ENCODE measurements around the gene BACH2.

BACH2 gene

GRCh38 chr6:90149280-90149679, 147.4 kb downstream of the BACH2 start:
- Histone ChIP-seq H3K14ac (ENCODE audit: low read length) (no peak overlapping the region), H3K27me3 (ENCODE audit: control insufficient read depth in 3 of 3, insufficient read depth in 3 of 3, low read depth in 1 of 3, low read length in 3 of 3) (no peaks in the 10 kb centered on the region), H2AFZ (ENCODE audit: low read length) (no peak overlapping the region), H3K4ac (ENCODE audit: low read length) (no peak overlapping the region), H2AK5ac (ENCODE audit: low read depth, low read length) (no peak overlapping the region), H3K9me3 (replicated peaks in 1 of 2; ENCODE audit: control insufficient read depth in 2 of 2, insufficient read depth in 1 of 2, low read depth in 1 of 2, low read length in 2 of 2) (peaks cover 0 to 2% of the 10 kb centered on the region in 2 donors), H2BK15ac (ENCODE audit: low read length) (no peak overlapping the region), H2BK5ac (ENCODE audit: low read length) (no peak overlapping the region), H2BK12ac (ENCODE audit: low read length) (no peak overlapping the region), H3K4me1 (ENCODE audit: control insufficient read depth in 2 of 2, insufficient read depth in 1 of 2, low read depth in 1 of 2, low read length in 2 of 2) (no peaks in the 10 kb centered on the region), H3K27ac (replicated peaks; ENCODE audit: low read length) (no peak overlapping the region), H3K9ac (ENCODE audit: low read depth, low read length, poor library complexity) (no peak overlapping the region), H2BK120ac (ENCODE audit: low read depth, low read length) (no peak overlapping the region), H3K36me3 (replicated peaks in 1 of 2; ENCODE audit: control insufficient read depth in 2 of 2, insufficient read depth in 2 of 2, low read length in 2 of 2) (no peaks in the 10 kb centered on the region), H3K4me3 (ENCODE audit: low read length in 2 of 2) (no peak overlapping the region), H4K91ac (ENCODE audit: low read depth, low read length, poor library complexity) (no peak overlapping the region), H3K79me1 (ENCODE audit: low read depth, low read length) (peaks cover 3% of the 10 kb centered on the region), H3K23ac (ENCODE audit: low read depth, low read length, poor library complexity) (no peak overlapping the region), H4K8ac (ENCODE audit: low read depth, low read length) (no peak overlapping the region), H3K18ac (ENCODE audit: low read length) (no peak overlapping the region), H3K4me2 (ENCODE audit: insufficient read depth, low read length, poor library complexity, severe bottlenecking) (no peak overlapping the region)
- WGBS, 2 donors (ENCODE audit: extremely low coverage in 2 of 2, insufficient read length in 2 of 2, insufficient replicate concordance in 1 of 2): no CpG with 5 or more reads among the region's 3 CpGs
- DNase-seq (ENCODE audit: low spot score): no peak

- Histone ChIP-seq H3K27ac (replicated peaks; ENCODE audit: low read length) (no peak overlapping the region), H2BK5ac (ENCODE audit: low read length) (no peak overlapping the region), H4K91ac (ENCODE audit: low read depth, low read length, poor library complexity) (no peak overlapping the region), H2AK5ac (ENCODE audit: low read depth, low read length) (no peak overlapping the region), H3K18ac (ENCODE audit: low read length) (no peak overlapping the region), H3K23ac (ENCODE audit: low read depth, low read length, poor library complexity) (no peak overlapping the region), H2AFZ (ENCODE audit: low read length) (no peak overlapping the region), H3K4ac (ENCODE audit: low read length) (no peak overlapping the region), H3K79me1 (ENCODE audit: low read depth, low read length) (peaks cover 3% of the 10 kb centered on the region), H3K9me3 (replicated peaks in 1 of 2; ENCODE audit: control insufficient read depth in 2 of 2, insufficient read depth in 1 of 2, low read depth in 1 of 2, low read length in 2 of 2) (peaks cover 0 to 2% of the 10 kb centered on the region in 2 donors), H3K27me3 (ENCODE audit: control insufficient read depth in 3 of 3, insufficient read depth in 3 of 3, low read depth in 1 of 3, low read length in 3 of 3) (no peaks in the 10 kb centered on the region), H2BK12ac (ENCODE audit: low read length) (no peak overlapping the region), H3K36me3 (replicated peaks in 1 of 2; ENCODE audit: control insufficient read depth in 2 of 2, insufficient read depth in 2 of 2, low read length in 2 of 2) (no peaks in the 10 kb centered on the region), H3K4me2 (ENCODE audit: insufficient read depth, low read length, poor library complexity, severe bottlenecking) (no peak overlapping the region), H3K4me3 (ENCODE audit: low read length in 2 of 2) (no peak overlapping the region), H3K14ac (ENCODE audit: low read length) (no peak overlapping the region), H4K8ac (ENCODE audit: low read depth, low read length) (no peak overlapping the region), H2BK120ac (ENCODE audit: low read depth, low read length) (no peak overlapping the region), H3K4me1 (ENCODE audit: control insufficient read depth in 2 of 2, insufficient read depth in 1 of 2, low read depth in 1 of 2, low read length in 2 of 2) (no peaks in the 10 kb centered on the region), H3K9ac (ENCODE audit: low read depth, low read length, poor library complexity) (no peak overlapping the region), H2BK15ac (ENCODE audit: low read length) (no peak overlapping the region)
- DNase-seq (ENCODE audit: low spot score): no peak
- 100% methylated on average over 1 of the region's 5 CpGs; no CpG with 5 or more reads in 1 of the 2 donors for WGBS, 2 donors (ENCODE audit: extremely low coverage in 2 of 2, insufficient read length in 2 of 2, insufficient replicate concordance in 1 of 2)
Measured at GRCh38 chr6:90148867-90149266, 147.8 kb downstream of the BACH2 start.

GRCh38 chr6:90146921-90147649, 149.6 kb downstream of the BACH2 start:
- Histone ChIP-seq H3K23ac (ENCODE audit: low read depth, low read length, poor library complexity) (no peak overlapping the region), H3K4me1 (ENCODE audit: control insufficient read depth in 2 of 2, insufficient read depth in 1 of 2, low read depth in 1 of 2, low read length in 2 of 2) (no peaks in the 10 kb centered on the region), H2BK120ac (ENCODE audit: low read depth, low read length) (no peak overlapping the region), H2AK5ac (ENCODE audit: low read depth, low read length) (no peak overlapping the region), H3K18ac (ENCODE audit: low read length) (no peak overlapping the region), H2BK12ac (ENCODE audit: low read length) (no peak overlapping the region), H4K8ac (ENCODE audit: low read depth, low read length) (no peak overlapping the region), H3K36me3 (replicated peaks in 1 of 2; ENCODE audit: control insufficient read depth in 2 of 2, insufficient read depth in 2 of 2, low read length in 2 of 2) (no peaks in the 10 kb centered on the region), H3K79me1 (ENCODE audit: low read depth, low read length) (peaks cover 3% of the 10 kb centered on the region), H3K14ac (ENCODE audit: low read length) (no peak overlapping the region), H2BK15ac (ENCODE audit: low read length) (no peak overlapping the region), H2BK5ac (ENCODE audit: low read length) (no peak overlapping the region), H3K27me3 (ENCODE audit: control insufficient read depth in 3 of 3, insufficient read depth in 3 of 3, low read depth in 1 of 3, low read length in 3 of 3) (no peaks in the 10 kb centered on the region), H3K27ac (replicated peaks; ENCODE audit: low read length) (no peak overlapping the region), H4K91ac (ENCODE audit: low read depth, low read length, poor library complexity) (no peak overlapping the region), H2AFZ (ENCODE audit: low read length) (no peak overlapping the region), H3K4ac (ENCODE audit: low read length) (no peak overlapping the region), H3K9ac (ENCODE audit: low read depth, low read length, poor library complexity) (no peak overlapping the region), H3K9me3 (replicated peaks in 1 of 2; ENCODE audit: control insufficient read depth in 2 of 2, insufficient read depth in 1 of 2, low read depth in 1 of 2, low read length in 2 of 2) (peaks cover 0 to 2% of the 10 kb centered on the region in 2 donors), H3K4me2 (ENCODE audit: insufficient read depth, low read length, poor library complexity, severe bottlenecking) (no peak overlapping the region), H3K4me3 (ENCODE audit: low read length in 2 of 2) (no peak overlapping the region)
- no CpG with 5 or more reads among the region's 13 CpGs for whole genome bisulfite sequencing, 2 donors (ENCODE audit: extremely low coverage in 2 of 2, insufficient read length in 2 of 2, insufficient replicate concordance in 1 of 2)
- no peak for DNase-seq (ENCODE audit: low spot score)

GRCh38 chr6:90146024-90146423, 150.6 kb downstream of the BACH2 start:
- H3K23ac ChIP-seq (ENCODE audit: low read depth, low read length, poor library complexity): no peak overlapping the region
- no peak overlapping the region for H3K4me3 ChIP-seq (ENCODE audit: low read length in 2 of 2)
- H3K27ac ChIP-seq (replicated peaks; ENCODE audit: low read length): no peak overlapping the region
- H2AFZ ChIP-seq (ENCODE audit: low read length): no peak overlapping the region
- H2BK5ac ChIP-seq (ENCODE audit: low read length): no peak overlapping the region
- H3K9me3 ChIP-seq (replicated peaks in 1 of 2; ENCODE audit: control insufficient read depth in 2 of 2, insufficient read depth in 1 of 2, low read depth in 1 of 2, low read length in 2 of 2): peaks cover 0 to 2% of the 10 kb centered on the region in 2 donors
- no peak overlapping the region for H3K14ac ChIP-seq (ENCODE audit: low read length)
- H3K4me1 ChIP-seq (ENCODE audit: control insufficient read depth in 2 of 2, insufficient read depth in 1 of 2, low read depth in 1 of 2, low read length in 2 of 2): no peaks in the 10 kb centered on the region
- H3K36me3 ChIP-seq (replicated peaks in 1 of 2; ENCODE audit: control insufficient read depth in 2 of 2, insufficient read depth in 2 of 2, low read length in 2 of 2): no peaks in the 10 kb centered on the region
- H2BK12ac ChIP-seq (ENCODE audit: low read length): no peak overlapping the region
- no peak overlapping the region for H3K9ac ChIP-seq (ENCODE audit: low read depth, low read length, poor library complexity)
- DNase-seq (ENCODE audit: low spot score): no peak
- H4K8ac ChIP-seq (ENCODE audit: low read depth, low read length): no peak overlapping the region
- no peak overlapping the region for H2BK15ac ChIP-seq (ENCODE audit: low read length)
- no peak overlapping the region for H3K18ac ChIP-seq (ENCODE audit: low read length)
- no peak overlapping the region for H3K4ac ChIP-seq (ENCODE audit: low read length)
- no peak overlapping the region for H3K4me2 ChIP-seq (ENCODE audit: insufficient read depth, low read length, poor library complexity, severe bottlenecking)
- no peaks in the 10 kb centered on the region for H3K27me3 ChIP-seq (ENCODE audit: control insufficient read depth in 3 of 3, insufficient read depth in 3 of 3, low read depth in 1 of 3, low read length in 3 of 3)
- H2BK120ac ChIP-seq (ENCODE audit: low read depth, low read length): no peak overlapping the region
- H2AK5ac ChIP-seq (ENCODE audit: low read depth, low read length): no peak overlapping the region
- peaks cover 3% of the 10 kb centered on the region for H3K79me1 ChIP-seq (ENCODE audit: low read depth, low read length)
- no CpG with 5 or more reads among the region's 4 CpGs for WGBS, 2 donors (ENCODE audit: extremely low coverage in 2 of 2, insufficient read length in 2 of 2, insufficient replicate concordance in 1 of 2)
- no peak overlapping the region for H4K91ac ChIP-seq (ENCODE audit: low read depth, low read length, poor library complexity)
